Neural progenitor cell (in vitro differentiated cells): Measurements from ENCODE around the gene UBE2R2. TPM values are rescaled to one million over a fixed set of nuclear protein-coding genes. Genes with fewer than 3 reads are reported as not detected.

Experiments used
- DNase-seq: peaks from one replicate; pipeline ENCODE4 v3.0.0-alpha.2; 2016; ENCODE audit warnings: low spot score
- H2AFZ ChIP-seq: fragments of 200-600 bp; sonication (generic); replicated peaks from 2 replicates; pipeline ENCODE4 v1.6.1; 2016; ENCODE audit warnings: antibody characterized with exemption
- H3F3A ChIP-seq: fragments of 200-600 bp; sonication (generic); 2 replicates; pipeline ENCODE4 v1.6.1; 2016; ENCODE audit warnings: antibody characterized with exemption, low read depth
- H3K27ac ChIP-seq: fragments of 200-600 bp; sonication (generic); 2 replicates; pipeline ENCODE4 v1.5.1; 2016; ENCODE audit warnings: mild to moderate bottlenecking
- H3K27me3 ChIP-seq: fragments of 200-600 bp; sonication (generic); 2 replicates; pipeline ENCODE4 v1.6.1; 2016; ENCODE audit warnings: mild to moderate bottlenecking, moderate library complexity
- H3K36me3 ChIP-seq: fragments of 200-600 bp; sonication (generic); 2 replicates; pipeline ENCODE4 v1.5.1; 2016
- H3K4me1 ChIP-seq: fragments of 200-600 bp; sonication (generic); 2 replicates; pipeline ENCODE4 v1.6.1; 2016; ENCODE audit warnings: mixed run types
- H3K4me2 ChIP-seq: fragments of 200-600 bp; sonication (generic); 2 replicates; pipeline ENCODE4 v1.6.1; 2016
- H3K4me3 ChIP-seq: fragments of 200-600 bp; sonication (generic); 2 replicates; pipeline ENCODE4 v1.5.1; 2016
- H3K79me2 ChIP-seq: fragments of 200-600 bp; sonication (generic); 2 replicates; pipeline ENCODE4 v1.6.1; 2016; ENCODE audit warnings: low read depth
- H3K9ac ChIP-seq: fragments of 200-600 bp; sonication (generic); 2 replicates; pipeline ENCODE4 v1.6.1; 2016
- H3K9me3 ChIP-seq: fragments of 200-600 bp; sonication (generic); 2 replicates; pipeline ENCODE4 v1.5.1; 2016; ENCODE audit warnings: low read depth
- H4K20me1 ChIP-seq: fragments of 200-600 bp; sonication (generic); 2 replicates; pipeline ENCODE4 v1.6.1; 2016; ENCODE audit warnings: low read depth
- H3K27ac Mint-ChIP-seq: 3 replicates; pipeline ENCODE4 v1.8.0; 2021; ENCODE audit warnings: mixed read lengths
- H3K27me3 Mint-ChIP-seq: 2 replicates; pipeline ENCODE4 v1.8.0; 2022; ENCODE audit warnings: low read depth, mild to moderate bottlenecking, inconsistent platforms, moderate library complexity, mixed read lengths; ENCODE audit not compliant: insufficient read depth
- H3K36me3 Mint-ChIP-seq: 3 replicates; pipeline ENCODE4 v1.8.0; 2021; ENCODE audit warnings: mixed read lengths
- H3K4me1 Mint-ChIP-seq: 3 replicates; pipeline ENCODE4 v1.8.0; 2021; ENCODE audit warnings: mixed read lengths
- H3K4me3 Mint-ChIP-seq: 3 replicates; pipeline ENCODE4 v1.8.0; 2021; ENCODE audit warnings: mild to moderate bottlenecking, moderate library complexity, mixed read lengths
- H3K9me3 Mint-ChIP-seq: 3 replicates; pipeline ENCODE4 v1.8.0; 2020; ENCODE audit warnings: mixed read lengths
- EZH2 ChIP-seq: fragments of 200-600 bp; sonication (generic); IDR thresholded peaks from 2 replicates; pipeline ENCODE4 v1.6.1; 2017; ENCODE audit warnings: antibody characterized with exemption, mild to moderate bottlenecking, moderate library complexity
- EZH2phosphoT487 ChIP-seq: fragments of 200-600 bp; sonication (generic); IDR thresholded peaks from 2 replicates; pipeline ENCODE4 v1.6.1; 2017; ENCODE audit warnings: antibody characterized with exemption
- total RNA-seq: library from RNA; depleted of rRNA; stranded (reverse); fragments of >200 nt; gene quantifications from 2 replicates; pipeline ENCODE4 v1.2.3, GENCODE V29; 2015; ENCODE audit warnings: low replicate concordance
- TF ChIP-seq, protein P1 (sequence below): fragments of 200-600 bp; sonication (generic); IDR thresholded peaks from 2 replicates; pipeline ENCODE4 v1.5.1; 2017; ENCODE audit warnings: antibody characterized with exemption, mild to moderate bottlenecking

UBE2R2 gene
- total RNA-seq, 1 donor from 2014 or later = 68.3 TPM

GRCh38 chr9:33914887-33915628, 98.1 kb downstream of the UBE2R2 start:
- peaks cover 6% of the 10 kb centered on the region for H3K27me3 Mint-ChIP-seq
- no peaks in the 10 kb centered on the region for H3K4me1 Mint-ChIP-seq
- no peak for DNase-seq
- Histone ChIP-seq H3K27me3 (no peaks in the 10 kb centered on the region), H3K36me3 (peaks cover 13% of the 10 kb centered on the region), H3K4me3 (no peak overlapping the region), H3K79me2 (peaks cover 23% of the 10 kb centered on the region), H3F3A (peaks cover 18% of the 10 kb centered on the region), H4K20me1 (peaks cover 20% of the 10 kb centered on the region), H2AFZ (no peak overlapping the region), H3K4me1 (no peaks in the 10 kb centered on the region), H3K4me2 (no peak overlapping the region), H3K9me3 (no peaks in the 10 kb centered on the region), H3K27ac (peak overlapping the region; percentile 37), H3K9ac (no peak overlapping the region)
- no peak overlapping the region for H3K4me3 Mint-ChIP-seq
- no peaks in the 10 kb centered on the region for H3K9me3 Mint-ChIP-seq
- H3K36me3 Mint-ChIP-seq = peaks cover 26% of the 10 kb centered on the region
- no peak overlapping the region for H3K27ac Mint-ChIP-seq
- TF ChIP-seq, protein P1, sequence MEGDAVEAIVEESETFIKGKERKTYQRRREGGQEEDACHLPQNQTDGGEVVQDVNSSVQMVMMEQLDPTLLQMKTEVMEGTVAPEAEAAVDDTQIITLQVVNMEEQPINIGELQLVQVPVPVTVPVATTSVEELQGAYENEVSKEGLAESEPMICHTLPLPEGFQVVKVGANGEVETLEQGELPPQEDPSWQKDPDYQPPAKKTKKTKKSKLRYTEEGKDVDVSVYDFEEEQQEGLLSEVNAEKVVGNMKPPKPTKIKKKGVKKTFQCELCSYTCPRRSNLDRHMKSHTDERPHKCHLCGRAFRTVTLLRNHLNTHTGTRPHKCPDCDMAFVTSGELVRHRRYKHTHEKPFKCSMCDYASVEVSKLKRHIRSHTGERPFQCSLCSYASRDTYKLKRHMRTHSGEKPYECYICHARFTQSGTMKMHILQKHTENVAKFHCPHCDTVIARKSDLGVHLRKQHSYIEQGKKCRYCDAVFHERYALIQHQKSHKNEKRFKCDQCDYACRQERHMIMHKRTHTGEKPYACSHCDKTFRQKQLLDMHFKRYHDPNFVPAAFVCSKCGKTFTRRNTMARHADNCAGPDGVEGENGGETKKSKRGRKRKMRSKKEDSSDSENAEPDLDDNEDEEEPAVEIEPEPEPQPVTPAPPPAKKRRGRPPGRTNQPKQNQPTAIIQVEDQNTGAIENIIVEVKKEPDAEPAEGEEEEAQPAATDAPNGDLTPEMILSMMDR = no peak
- TF ChIP-seq EZH2phosphoT487 (no peak), EZH2 (no peak)

DNA sequence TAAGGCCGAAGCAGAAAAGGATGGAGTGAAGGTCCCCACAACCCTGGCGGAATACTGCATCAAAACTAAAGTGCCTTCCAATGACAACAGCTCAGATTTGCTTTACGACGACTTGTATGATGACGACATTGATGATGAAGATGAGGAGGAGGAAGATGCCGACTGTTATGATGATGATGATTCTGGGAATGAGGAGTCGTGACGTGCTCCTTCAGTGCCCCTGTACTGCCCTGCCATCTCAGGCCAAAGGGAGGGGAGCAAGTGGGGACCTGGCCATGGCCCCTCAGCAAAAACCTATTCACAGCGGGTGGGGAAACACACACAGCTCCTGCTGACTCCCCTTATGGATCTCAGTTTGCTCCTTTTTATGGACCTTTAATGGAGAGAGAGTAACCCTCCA, 100.1 kb downstream of the UBE2R2 start:
- H3K4me1 Mint-ChIP-seq = no peaks in the 10 kb centered on the region
- Histone ChIP-seq H4K20me1 (peaks cover 19% of the 10 kb centered on the region), H3K4me2 (no peak overlapping the region), H3K79me2 (peaks cover 9% of the 10 kb centered on the region), H3K4me1 (no peaks in the 10 kb centered on the region), H3K27ac (no peak overlapping the region), H3F3A (peaks cover 36% of the 10 kb centered on the region), H3K9ac (no peak overlapping the region), H3K9me3 (no peaks in the 10 kb centered on the region), H3K27me3 (no peaks in the 10 kb centered on the region), H3K4me3 (no peak overlapping the region), H3K36me3 (peaks cover 8% of the 10 kb centered on the region), H2AFZ (no peak overlapping the region)
- no peak for DNase-seq
- H3K36me3 Mint-ChIP-seq = peaks cover 34% of the 10 kb centered on the region
- peaks cover 4% of the 10 kb centered on the region for H3K27me3 Mint-ChIP-seq
- H3K4me3 Mint-ChIP-seq = no peak overlapping the region
- no peaks in the 10 kb centered on the region for H3K9me3 Mint-ChIP-seq
- no peak overlapping the region for H3K27ac Mint-ChIP-seq
- TF ChIP-seq EZH2 (no peak), EZH2phosphoT487 (no peak)
- TF ChIP-seq, protein P1 = no peak

- no peaks in the 10 kb centered on the region for H3K4me1 ChIP-seq
- H3K9me3 ChIP-seq = no peaks in the 10 kb centered on the region
- no peaks in the 10 kb centered on the region for H3K79me2 ChIP-seq
- peaks cover 41% of the 10 kb centered on the region for H3F3A ChIP-seq
- H4K20me1 ChIP-seq = peaks cover 20% of the 10 kb centered on the region
- Mint-ChIP-seq H3K4me3 (no peak overlapping the region), H3K27me3 (peaks cover 7% of the 10 kb centered on the region), H3K36me3 (peaks cover 35% of the 10 kb centered on the region), H3K27ac (no peak overlapping the region), H3K4me1 (no peaks in the 10 kb centered on the region), H3K9me3 (no peaks in the 10 kb centered on the region)
- no peak overlapping the region for H3K9ac ChIP-seq
- no peak for DNase-seq
- peak overlapping the region; percentile 54 for H3K27ac ChIP-seq
- H3K27me3 ChIP-seq = no peaks in the 10 kb centered on the region
- TF ChIP-seq EZH2 (no peak), EZH2phosphoT487 (no peak)
- TF ChIP-seq, protein P1 = no peak
- no peak overlapping the region for H2AFZ ChIP-seq
- H3K4me2 ChIP-seq = no peak overlapping the region
- no peak overlapping the region for H3K4me3 ChIP-seq
- no peaks in the 10 kb centered on the region for H3K36me3 ChIP-seq
Observed at GRCh38 chr9:33919276-33919897, 102.4 kb downstream of the UBE2R2 start.
